Stimulated activated naive CD8-positive, alpha-beta T cell treated with anti-CD3 and anti-CD28 coated beads, Interleukin-15, amount 100 ng/mL, for 72 hours (primary cell): ENCODE measurements around the gene GFPT2.

ENCODE experiments used
- ATAC-seq: fragments of 150-1000 bp; cut with Tn5 transposase; 2 replicates; pipeline ENCODE4 v1.10.0; 2021; ENCODE audit warnings: mild to moderate bottlenecking, moderate library complexity
- DNase-seq, 2 donors: peaks; one replicate each; pipeline ENCODE4 v3.0.0; 2021 to 2022
- H3K27ac Mint-ChIP-seq, 2 donors: one replicate each; pipeline ENCODE4 v1.8.0; 2022; ENCODE audit warnings: mild to moderate bottlenecking in 2 of 2, mixed read lengths in 2 of 2, moderate library complexity in 2 of 2
- H3K27me3 Mint-ChIP-seq: one replicate; pipeline ENCODE4 v1.8.0; 2022; ENCODE audit warnings: mixed read lengths
- H3K4me1 Mint-ChIP-seq: one replicate; pipeline ENCODE4 v1.8.0; 2022; ENCODE audit warnings: mild to moderate bottlenecking, mixed read lengths
- H3K4me3 Mint-ChIP-seq, 2 donors: one replicate each; pipeline ENCODE4 v1.8.0; 2022; ENCODE audit warnings: mild to moderate bottlenecking in 2 of 2, mixed read lengths in 2 of 2, moderate library complexity in 1 of 2
- H3K9me3 Mint-ChIP-seq, 2 donors: one replicate each; pipeline ENCODE4 v1.8.0; 2022; ENCODE audit warnings: mixed read lengths in 2 of 2

GFPT2 gene

DNA sequence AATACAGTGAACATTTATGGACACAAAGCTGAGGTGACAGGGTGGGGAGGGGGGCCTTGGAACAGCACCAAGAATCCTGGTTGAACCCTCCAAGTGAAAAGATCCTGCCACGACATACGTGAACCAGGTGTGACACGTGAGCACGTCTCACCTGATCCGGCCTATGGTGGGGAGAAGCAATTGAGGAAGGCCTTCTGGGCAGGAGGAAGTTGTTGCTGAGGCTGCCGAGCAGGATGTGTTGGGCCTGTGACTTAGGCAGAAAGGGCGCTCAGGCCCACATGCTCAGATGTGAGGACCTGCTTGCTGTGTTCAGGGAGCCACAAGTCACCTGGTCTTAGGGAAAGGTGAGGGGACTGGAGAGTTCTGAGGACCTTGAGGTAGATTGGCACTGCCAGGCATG lies 58.7 kb downstream of the GFPT2 start:
- DNase-seq (no peak), ATAC-seq (no peak)
- Mint-ChIP-seq H3K4me1 (peaks cover 50% of the 10 kb centered on the region), H3K4me3 (no peak overlapping the region), H3K27ac (no peak overlapping the region), H3K9me3 (no peaks in the 10 kb centered on the region), H3K27me3 (no peaks in the 10 kb centered on the region)

DNA sequence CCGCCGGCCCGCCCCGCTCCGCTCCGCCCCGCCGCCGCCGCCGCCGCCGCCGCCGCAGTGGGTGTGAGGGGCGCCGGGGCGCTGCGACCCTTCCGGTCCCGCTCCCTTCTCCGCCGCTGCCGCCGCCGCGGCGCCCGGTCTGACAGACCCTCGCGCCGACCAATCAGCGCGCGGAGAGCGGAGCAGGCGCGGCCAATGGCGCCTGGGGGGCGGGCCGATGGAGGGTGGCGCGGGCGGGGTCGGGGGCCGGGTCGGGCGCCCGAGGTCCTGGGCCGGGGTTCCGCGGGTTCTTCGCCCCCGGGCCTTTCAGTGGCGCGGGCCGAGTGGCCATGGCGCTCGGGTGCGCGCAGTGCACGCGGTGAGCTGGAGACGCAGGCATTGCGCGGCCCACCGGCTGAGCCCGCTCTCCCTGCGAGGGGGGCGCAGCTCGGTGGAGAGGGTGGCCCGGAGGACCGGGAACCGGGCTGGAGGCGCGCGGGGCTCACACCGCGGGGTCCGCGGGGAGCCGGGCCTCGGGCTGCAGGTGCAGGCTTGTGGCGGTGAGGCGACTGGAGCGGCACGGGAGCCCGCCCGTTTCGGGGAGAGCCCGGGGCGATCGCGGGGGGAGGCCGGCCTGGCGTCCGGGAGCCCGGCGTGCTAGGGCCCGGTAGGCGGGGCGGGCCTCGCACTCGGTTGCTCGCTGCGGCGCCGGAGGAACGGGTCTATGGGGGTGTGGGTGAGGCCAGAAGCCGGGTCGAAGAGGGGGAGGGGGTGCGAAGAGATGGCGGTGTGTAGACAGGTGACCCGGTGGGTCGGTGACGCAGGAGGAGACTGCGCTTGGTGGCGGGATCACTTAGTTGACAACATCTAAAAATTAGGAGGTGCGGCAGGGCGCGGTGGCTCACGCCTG lies 60.9 kb downstream of the GFPT2 start, which contains the start of gene MAPK9:
TSS of gene MAPK9 (minus strand) at position 141 of the 889 bp plus-strand sequence. CDS start 11,522 bp downstream, outside the sequence.
- Mint-ChIP-seq H3K9me3 (no peaks in the 10 kb centered on the region), H3K4me3 (peak within 1 kb of the TSS; percentile 89 to 98), H3K27ac (peak within 1 kb of the TSS; percentile 93 to 98), H3K27me3 (no peaks in the 10 kb centered on the region), H3K4me1 (peaks cover 59% of the 10 kb centered on the region)
- ATAC-seq: peak; percentile 84
- DNase-seq: peak; percentile 83 to 86

DNA sequence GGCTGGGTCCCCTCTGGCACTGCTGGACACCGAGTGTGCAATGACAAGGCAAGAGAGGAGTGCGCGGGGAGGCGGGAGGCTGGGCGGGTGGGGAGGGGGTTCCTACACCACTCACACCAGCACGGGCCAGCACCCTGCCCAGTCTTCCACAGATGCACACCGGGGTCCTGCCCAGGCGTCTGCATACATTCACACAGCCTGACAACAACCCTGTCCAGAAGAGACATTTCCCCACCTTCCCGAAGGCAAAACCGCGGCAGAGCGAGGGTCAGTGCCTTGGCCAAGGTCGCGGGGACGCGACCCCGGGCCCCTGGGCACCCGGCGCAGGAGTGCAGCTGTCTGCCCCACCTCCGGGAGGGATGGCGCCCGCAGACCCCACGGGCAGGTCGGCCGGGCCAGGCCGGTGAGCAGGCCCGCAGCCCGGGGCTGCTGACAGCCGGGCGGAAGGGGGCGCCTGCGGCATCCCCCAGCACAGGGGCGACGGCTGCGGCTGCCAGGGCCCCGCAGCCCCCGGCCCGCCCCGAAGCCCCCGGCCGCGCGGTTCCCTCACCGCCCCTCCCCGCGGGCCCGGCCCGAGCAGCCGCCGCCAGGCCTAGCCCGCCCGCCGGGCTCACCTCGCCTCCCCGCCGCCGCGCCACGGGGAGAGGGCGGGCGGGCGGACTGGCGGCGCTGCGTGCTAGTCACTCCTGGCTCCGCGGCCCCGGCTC lies 61.7 kb downstream of the GFPT2 start:
- H3K27me3 Mint-ChIP-seq: no peaks in the 10 kb centered on the region
- H3K27ac Mint-ChIP-seq: peak overlapping the region in 1 of 2 donors; percentile 81
- H3K4me1 Mint-ChIP-seq: peaks cover 59% of the 10 kb centered on the region
- H3K9me3 Mint-ChIP-seq: no peaks in the 10 kb centered on the region
- peak overlapping the region; percentile 80 to 93 for H3K4me3 Mint-ChIP-seq
- DNase-seq (peak; percentile 42 to 57), ATAC-seq (peak; percentile 44)

DNA sequence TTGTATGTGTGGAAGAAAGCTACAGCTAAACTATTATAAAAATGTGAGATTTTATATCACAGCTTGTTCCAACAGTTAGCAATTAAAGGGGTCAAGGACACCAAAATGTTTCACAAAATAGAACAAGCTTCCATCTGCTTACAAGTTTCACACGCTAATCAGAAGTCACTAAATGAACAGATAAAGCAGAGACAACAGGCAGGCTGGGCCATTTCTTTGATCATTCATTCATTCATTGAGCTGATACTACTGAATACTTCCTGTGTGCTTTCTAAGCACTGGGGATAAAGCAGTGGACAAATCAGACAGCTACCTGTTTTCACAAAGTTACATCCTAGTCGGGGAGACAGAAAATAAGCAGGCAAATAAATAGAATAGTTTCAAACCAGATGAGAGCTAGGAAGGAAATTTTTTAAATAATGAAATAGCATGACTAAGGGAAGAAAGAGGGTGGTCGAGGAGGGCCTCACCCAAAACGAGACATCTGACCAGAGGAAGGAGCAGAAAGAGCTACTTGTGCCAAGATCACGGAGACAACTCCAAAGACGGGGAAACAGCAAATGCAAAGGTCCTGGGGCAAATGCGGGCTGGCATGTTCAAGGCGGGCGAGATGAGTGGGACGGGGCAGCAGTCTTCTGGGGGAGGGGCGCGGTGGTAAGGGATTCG lies 62.4 kb downstream of the GFPT2 start:
- ATAC-seq: no peak
- Mint-ChIP-seq H3K27me3 (no peaks in the 10 kb centered on the region), H3K4me1 (peaks cover 53% of the 10 kb centered on the region), H3K4me3 (peak overlapping the region; percentile 80 to 93), H3K27ac (peak overlapping the region; percentile 55 to 81), H3K9me3 (no peaks in the 10 kb centered on the region)
- no peak for DNase-seq

DNA sequence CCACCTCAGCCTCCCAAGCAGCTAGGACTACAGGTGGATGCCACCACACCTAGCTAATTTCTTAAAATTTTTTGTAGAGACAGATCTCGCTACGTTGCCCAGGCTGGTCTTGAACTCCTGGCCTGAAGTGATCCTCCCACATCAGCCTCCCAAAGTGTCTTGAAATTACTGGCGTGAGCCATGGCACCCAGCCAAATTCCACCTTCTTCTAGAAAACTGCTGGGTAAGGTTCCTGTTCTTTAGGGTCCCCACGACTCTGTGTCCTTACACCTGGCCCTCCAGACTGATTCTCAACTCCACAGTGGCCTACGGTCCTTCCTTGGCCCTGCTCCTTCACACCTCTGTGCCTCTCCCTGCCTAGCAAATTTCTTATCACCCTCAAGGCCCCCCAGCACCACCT lies 63.2 kb downstream of the GFPT2 start:
- H3K9me3 Mint-ChIP-seq: no peaks in the 10 kb centered on the region
- no peak for ATAC-seq
- peaks cover 50% of the 10 kb centered on the region for H3K4me1 Mint-ChIP-seq
- H3K27me3 Mint-ChIP-seq: no peaks in the 10 kb centered on the region
- H3K4me3 Mint-ChIP-seq: peak overlapping the region; percentile 80 to 93
- H3K27ac Mint-ChIP-seq: no peak overlapping the region
- DNase-seq: no peak

DNA sequence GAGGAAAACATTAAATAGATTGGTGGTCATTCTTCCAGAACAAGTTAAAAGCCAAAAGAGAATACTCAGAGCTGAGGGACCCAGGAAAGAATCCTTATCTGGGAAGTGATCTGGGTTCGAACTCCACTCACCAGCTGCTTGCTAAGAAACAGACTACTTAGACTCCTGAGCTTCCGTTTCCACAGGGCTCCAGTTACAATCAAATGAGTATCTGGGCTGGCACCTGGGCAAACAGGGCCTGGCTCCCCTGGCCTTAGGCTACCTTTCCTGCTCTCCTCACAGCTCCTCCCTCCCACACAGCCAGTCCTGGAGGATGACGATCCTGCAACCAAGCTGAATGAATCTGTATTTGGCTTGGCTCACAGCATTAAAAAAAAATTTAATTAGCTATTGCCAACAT lies 63.7 kb downstream of the GFPT2 start:
- DNase-seq (no peak), ATAC-seq (no peak)
- Mint-ChIP-seq H3K27ac (no peak overlapping the region), H3K9me3 (no peaks in the 10 kb centered on the region), H3K4me1 (peaks cover 44% of the 10 kb centered on the region), H3K27me3 (no peaks in the 10 kb centered on the region), H3K4me3 (no peak overlapping the region)

DNA sequence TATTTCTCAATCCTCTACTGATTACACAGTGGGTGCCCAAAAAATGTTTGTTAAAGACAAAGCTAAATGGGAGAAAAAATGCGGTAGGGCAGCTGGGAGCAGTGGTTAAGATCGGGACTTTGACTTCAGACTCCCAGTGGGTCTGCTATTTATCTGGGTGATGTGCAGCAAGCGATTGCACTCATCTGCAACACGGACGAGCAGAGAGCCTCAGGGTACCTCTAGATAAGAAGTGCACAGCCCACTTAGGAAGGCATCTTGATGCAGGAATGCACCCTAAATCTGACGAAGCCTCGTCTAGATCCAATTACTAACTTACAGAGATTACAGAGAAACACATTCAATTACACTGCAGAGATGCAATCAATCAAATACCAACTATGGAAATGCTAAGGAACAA lies 65.3 kb downstream of the GFPT2 start:
- H3K27me3 Mint-ChIP-seq: no peaks in the 10 kb centered on the region
- H3K4me1 Mint-ChIP-seq: peaks cover 32% of the 10 kb centered on the region
- no peak for DNase-seq
- ATAC-seq: no peak
- no peaks in the 10 kb centered on the region for H3K9me3 Mint-ChIP-seq
- H3K27ac Mint-ChIP-seq: no peak overlapping the region
- H3K4me3 Mint-ChIP-seq: no peak overlapping the region

DNA sequence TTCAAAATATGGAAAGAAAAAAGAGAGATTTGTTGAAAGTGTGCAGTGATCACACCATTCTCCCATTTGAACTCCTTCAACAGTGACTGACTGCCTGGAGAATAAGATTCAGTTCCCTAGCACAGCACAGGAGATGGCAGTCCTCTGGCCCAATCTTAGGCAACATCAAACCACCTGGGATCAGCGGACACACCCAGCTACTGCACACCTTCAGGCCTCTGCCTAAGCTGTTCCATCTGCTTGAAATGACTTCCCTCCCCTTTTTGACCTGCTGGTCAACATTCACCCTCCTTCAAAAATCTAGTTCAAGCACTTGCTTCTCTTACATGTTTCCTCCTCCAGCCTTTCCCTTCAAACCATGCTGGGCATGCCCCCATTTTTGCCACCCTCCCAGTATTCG lies 65.7 kb downstream of the GFPT2 start:
- no peak for DNase-seq
- Mint-ChIP-seq H3K27me3 (no peaks in the 10 kb centered on the region), H3K4me1 (peaks cover 27% of the 10 kb centered on the region), H3K9me3 (peaks cover 0 to 3% of the 10 kb centered on the region in 2 donors), H3K27ac (no peak overlapping the region), H3K4me3 (no peak overlapping the region)
- no peak for ATAC-seq

DNA sequence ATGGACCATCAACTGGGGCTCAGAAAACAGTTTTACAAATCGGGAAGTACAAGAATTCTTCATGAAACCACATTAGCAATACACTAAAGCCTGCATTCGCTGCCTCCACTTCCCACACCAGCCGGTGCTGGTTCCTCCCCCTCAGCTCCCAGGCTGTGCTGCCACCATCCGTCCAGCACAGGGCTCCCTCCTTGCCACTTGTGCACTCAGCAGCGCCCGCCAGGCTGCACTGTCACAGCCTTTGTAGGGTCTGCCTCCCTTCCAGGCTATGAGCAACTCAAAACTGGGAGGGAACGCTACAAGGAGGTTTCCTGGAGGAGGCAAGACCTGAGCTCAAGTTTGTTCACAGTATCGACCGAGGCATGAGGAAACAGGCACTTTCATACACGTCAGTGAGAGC lies 69.0 kb downstream of the GFPT2 start:
- H3K4me1 Mint-ChIP-seq: peaks cover 7% of the 10 kb centered on the region
- H3K4me3 Mint-ChIP-seq: no peak overlapping the region
- H3K27me3 Mint-ChIP-seq: no peaks in the 10 kb centered on the region
- H3K9me3 Mint-ChIP-seq: peaks cover 8 to 18% of the 10 kb centered on the region in 2 donors
- no peak overlapping the region for H3K27ac Mint-ChIP-seq
- no peak for ATAC-seq
- no peak for DNase-seq

DNA sequence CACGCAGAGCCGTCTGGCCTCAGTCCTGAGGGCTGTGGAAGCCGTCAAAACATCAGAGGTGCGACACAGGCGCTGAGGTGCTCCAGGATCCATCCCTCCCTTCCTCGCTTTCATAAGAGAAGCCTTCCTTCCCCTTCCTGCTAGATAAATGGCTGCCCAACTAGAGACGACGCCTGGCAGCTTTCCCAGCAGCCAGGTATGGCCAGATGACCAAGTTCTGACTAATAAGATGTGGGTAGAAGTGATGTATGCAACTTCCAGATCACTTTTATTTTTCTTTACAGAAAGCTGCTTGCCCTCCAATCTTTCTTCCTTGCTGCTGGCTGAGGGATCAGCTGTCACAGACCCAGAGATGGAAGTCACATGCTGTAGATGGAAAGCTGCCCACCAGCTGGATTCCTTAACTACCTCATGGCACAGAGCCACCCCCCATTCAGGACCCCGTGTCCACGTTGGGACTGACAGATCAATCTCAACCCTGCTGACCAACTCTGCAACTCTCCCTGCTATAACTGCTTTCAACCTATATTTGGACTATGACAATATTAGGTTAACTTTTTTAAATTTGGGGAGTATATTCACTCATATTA lies 70.0 kb downstream of the GFPT2 start:
- H3K27ac Mint-ChIP-seq: no peak overlapping the region
- peaks cover 7% of the 10 kb centered on the region for H3K4me1 Mint-ChIP-seq
- ATAC-seq (no peak), DNase-seq (no peak)
- no peak overlapping the region for H3K4me3 Mint-ChIP-seq
- H3K27me3 Mint-ChIP-seq: no peaks in the 10 kb centered on the region
- H3K9me3 Mint-ChIP-seq: peaks cover 9 to 28% of the 10 kb centered on the region in 2 donors

DNA sequence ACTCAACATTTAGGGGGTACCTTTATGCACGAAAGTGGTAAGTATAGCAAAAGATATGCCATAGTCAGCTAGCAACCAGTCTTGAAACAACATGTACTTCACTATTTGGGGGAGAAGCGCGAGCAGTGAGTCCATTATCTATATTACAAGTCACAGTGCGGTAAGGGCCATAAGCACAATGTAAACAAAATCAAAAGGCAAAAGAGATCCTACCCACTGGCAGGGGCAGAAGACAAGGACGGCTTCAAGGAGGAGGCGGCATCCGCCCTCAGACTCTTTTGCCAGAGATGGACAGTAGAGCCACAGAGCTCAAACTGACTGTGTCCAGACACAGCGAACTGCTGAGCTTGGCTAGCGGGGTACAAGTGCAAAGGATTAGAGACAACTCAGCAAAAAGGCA lies 70.9 kb downstream of the GFPT2 start:
- ATAC-seq: no peak
- H3K4me3 Mint-ChIP-seq: no peak overlapping the region
- peaks cover 11 to 31% of the 10 kb centered on the region in 2 donors for H3K9me3 Mint-ChIP-seq
- no peaks in the 10 kb centered on the region for H3K27me3 Mint-ChIP-seq
- no peak for DNase-seq
- H3K4me1 Mint-ChIP-seq: no peaks in the 10 kb centered on the region
- peak overlapping the region in 1 of 2 donors; percentile 73 for H3K27ac Mint-ChIP-seq

DNA sequence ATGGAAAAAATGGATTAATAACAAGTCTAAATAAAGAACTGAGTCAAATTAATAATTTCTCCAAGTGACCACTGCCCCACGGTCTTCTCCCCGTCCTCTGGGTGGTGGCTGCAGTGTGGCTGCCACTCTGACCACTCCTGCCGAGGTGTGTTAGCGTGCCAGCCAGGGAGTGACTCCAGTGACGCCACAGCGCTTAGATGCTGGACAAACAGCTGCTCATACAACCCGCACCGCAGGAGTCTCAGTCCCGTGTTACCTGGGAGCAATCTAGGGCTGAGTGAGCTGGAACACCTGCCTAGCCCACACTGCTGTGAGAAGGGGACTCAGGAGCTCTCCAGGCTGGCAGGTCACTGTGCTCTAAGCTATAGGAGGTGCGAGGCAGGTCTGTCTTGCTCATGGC lies 71.4 kb downstream of the GFPT2 start:
- ATAC-seq: no peak
- peaks cover 15 to 35% of the 10 kb centered on the region in 2 donors for H3K9me3 Mint-ChIP-seq

DNA sequence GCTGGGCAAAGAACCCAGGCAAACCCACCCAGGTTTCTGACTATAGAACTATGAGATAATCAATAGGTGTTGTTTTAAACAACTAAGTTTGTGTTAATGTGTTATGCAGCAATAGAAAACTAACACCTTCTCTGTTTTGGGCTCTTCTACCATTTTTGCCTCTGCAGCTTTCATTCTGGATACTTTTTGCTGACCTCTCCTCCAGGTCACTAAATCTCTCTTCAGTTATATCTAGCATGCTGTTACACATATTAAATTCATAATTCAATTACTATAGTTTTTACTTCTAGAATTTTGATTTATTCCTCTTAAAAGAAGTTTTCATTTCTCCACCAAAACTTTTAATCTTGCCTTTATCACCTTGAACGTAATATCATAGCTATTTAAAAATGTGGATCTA lies 78.4 kb downstream of the GFPT2 start:
- no peak for DNase-seq
- Mint-ChIP-seq H3K4me1 (no peaks in the 10 kb centered on the region), H3K27me3 (no peaks in the 10 kb centered on the region), H3K9me3 (peaks cover 42 to 70% of the 10 kb centered on the region in 2 donors), H3K27ac (no peak overlapping the region), H3K4me3 (no peak overlapping the region)
- ATAC-seq: no peak

More for the DNA sequence above, 71.4 kb downstream of the GFPT2 start:
- Mint-ChIP-seq H3K27me3 (no peaks in the 10 kb centered on the region), H3K4me1 (no peaks in the 10 kb centered on the region), H3K4me3 (no peak overlapping the region), H3K27ac (no peak overlapping the region)
- no peak for DNase-seq

DNA sequence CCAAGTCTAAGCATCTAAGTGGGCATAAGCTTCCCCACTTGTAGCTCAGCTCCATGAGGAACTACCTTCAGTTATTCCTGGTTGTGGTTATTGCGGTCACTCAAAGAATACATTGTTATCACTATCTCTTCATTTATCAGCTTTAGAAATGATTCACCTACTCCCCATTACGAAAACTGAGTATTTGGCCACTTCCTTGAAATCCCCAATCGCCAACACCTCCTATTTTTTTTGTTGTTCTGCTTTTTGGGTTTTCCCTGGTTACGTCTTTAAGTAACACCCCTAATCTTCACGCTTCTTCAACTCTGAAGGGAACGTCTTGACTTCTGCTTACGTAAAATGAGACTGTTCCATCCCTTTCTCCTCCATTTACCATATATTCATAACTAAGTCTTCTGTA lies 81.9 kb downstream of the GFPT2 start:
- no peak for DNase-seq
- Mint-ChIP-seq H3K27me3 (no peaks in the 10 kb centered on the region), H3K9me3 (peaks cover 34 to 47% of the 10 kb centered on the region in 2 donors), H3K4me3 (no peak overlapping the region), H3K4me1 (no peaks in the 10 kb centered on the region), H3K27ac (no peak overlapping the region)
- no peak for ATAC-seq

DNA sequence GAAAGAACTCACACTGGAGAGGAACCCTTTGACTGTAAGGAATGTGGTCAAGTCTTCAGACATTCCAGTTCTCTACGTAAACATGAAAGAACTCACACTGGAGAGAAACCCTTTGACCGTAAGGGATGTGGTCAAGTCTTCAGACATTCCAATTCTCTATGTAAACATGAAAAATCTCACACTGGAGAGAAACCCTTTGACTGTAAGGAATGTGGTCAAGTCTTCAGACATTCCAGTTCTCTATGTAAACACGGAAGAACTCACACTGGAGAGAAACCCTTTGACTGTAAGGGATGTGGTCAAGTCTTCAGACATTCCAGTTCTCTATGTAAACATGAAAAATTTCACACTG lies 93.9 kb downstream of the GFPT2 start:
- no peaks in the 10 kb centered on the region for H3K27me3 Mint-ChIP-seq
- H3K27ac Mint-ChIP-seq: no peak overlapping the region
- H3K4me3 Mint-ChIP-seq: no peak overlapping the region
- peaks cover 51 to 61% of the 10 kb centered on the region in 2 donors for H3K9me3 Mint-ChIP-seq
- H3K4me1 Mint-ChIP-seq: no peaks in the 10 kb centered on the region
- ATAC-seq: no peak
- DNase-seq: no peak
